DMS79 (cell line): Measurements from ENCODE around the gene CFAP97.
"Not testable (repeated sequence)": the region's sequence is repeated elsewhere in the genome, so short reads cannot be mapped to it uniquely, and the experiment has no call there.

Experiments
- DNase-seq: peaks from one replicate; lab custom pipeline; 2025; lab: John Stamatoyannopoulos, UW

CFAP97 gene

DNA sequence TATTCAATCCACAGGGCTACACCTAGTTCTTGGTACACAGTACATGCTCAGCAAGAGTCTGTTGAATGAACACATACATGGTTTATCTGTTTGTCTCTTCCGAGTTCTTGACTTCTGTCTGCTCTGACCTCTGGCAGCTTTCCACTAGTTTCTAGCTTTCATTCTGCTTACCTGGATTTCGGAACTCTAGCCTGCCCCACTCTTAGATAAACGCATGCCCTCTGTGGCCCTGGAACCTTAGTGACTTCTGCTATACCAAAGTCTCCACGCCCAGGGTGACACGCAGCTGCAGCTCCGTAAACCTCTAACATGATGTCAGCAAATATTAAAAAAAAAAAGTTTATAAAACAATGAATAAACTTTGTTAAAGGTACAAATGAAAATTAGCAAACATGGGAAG lies 62.0 kb downstream of the CFAP97 start:
- DNase-seq: no peak

DNA sequence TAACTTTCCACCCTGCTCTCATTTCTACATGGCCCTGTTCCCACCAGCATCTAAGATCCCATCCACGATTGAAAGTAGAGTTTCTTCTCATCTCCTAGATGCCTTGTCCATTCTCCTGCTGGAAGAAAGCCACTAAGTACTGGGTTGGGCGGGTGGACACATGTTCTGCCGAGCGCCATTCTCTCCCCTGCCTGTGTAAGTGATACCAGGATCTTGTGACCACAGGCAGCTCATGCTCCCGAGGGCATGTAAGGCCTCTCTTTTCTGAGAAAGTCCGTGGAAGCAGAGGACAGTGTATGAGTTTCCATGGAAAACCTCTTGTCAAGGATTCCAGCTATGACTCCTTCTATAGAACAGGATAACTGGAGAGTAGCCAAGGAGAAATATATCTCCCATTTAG lies 64.1 kb downstream of the CFAP97 start:
- no peak for DNase-seq

DNA sequence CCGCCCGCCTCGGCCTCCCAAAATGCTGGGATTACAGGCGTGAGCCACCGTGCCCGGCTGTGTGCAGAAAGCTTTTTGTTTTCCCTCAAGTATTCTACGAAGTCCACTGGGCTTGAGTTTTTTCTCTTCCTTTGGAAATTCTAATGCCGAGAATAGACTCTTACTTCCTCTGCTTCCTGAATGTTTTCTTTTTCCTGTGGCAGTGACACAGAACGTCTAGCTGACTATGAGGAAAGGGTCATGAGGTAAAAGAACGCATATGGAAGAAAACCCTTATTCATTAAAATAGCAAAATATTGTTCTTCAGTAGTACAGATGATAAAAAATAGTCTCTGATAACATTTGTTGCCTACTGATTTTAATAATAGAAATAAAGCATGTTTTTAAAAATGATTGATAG lies 65.6 kb downstream of the CFAP97 start:
- DNase-seq: no peak

DNA sequence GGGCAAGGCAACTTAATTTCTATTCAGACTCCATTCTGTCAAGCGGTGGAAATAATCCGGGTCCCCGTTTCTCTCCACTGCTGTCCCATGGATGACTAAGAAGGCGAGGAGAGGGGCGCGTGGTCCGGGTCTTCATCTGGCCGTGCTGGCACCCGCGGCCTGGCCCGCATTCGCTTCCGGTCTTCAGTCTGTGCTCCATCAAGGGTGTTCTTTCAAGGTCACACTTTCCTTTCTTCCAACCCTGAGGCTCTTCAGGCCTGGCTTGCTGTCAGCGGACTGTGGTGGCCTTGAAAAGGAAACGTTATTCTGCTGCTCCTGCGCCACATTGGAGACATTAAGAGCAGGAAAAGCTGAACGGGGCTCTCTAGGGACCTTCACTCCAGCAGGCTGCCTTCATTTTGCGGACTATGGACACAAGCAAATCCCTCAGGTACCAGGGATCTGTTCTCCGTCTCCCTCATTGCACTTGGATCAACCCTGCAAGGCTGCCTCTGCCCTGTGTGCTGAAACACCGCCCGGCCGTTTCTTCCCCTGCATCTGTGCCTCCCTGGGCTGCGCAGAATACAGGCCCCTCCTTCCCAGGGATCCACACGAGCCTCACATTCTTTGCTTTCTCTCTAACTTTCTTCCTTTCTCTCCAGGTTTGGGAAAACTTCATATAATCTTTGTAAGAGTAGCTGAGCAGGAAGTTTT lies 66.4 kb downstream of the CFAP97 start:
- no peak for DNase-seq

DNA sequence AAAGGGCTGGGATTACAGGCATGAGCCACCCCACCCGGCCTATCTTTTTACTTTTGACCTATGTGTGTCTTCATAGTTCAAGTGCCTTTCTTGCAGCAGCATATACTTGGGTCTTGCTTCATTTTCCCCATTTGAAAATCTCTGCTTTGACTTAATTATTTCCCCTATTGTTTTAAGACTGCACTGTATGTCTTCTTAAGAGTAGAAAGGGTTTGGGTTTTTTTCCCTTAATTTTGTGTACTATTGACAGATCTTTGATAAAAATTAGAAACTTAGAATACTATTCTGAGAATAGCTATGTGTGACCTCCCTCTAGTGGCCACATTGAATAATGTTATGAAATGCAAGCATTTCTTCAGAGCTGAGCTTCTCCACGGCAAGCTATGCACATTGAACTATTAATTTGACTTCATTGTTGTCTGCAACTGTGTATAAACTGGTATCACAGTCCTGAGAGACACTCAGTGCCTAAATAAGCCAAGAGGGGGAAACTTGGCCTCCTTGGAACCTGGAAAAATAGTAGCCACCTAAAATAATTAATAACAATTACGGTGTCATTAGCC lies 69.4 kb downstream of the CFAP97 start:
- DNase-seq: no peak

DNA sequence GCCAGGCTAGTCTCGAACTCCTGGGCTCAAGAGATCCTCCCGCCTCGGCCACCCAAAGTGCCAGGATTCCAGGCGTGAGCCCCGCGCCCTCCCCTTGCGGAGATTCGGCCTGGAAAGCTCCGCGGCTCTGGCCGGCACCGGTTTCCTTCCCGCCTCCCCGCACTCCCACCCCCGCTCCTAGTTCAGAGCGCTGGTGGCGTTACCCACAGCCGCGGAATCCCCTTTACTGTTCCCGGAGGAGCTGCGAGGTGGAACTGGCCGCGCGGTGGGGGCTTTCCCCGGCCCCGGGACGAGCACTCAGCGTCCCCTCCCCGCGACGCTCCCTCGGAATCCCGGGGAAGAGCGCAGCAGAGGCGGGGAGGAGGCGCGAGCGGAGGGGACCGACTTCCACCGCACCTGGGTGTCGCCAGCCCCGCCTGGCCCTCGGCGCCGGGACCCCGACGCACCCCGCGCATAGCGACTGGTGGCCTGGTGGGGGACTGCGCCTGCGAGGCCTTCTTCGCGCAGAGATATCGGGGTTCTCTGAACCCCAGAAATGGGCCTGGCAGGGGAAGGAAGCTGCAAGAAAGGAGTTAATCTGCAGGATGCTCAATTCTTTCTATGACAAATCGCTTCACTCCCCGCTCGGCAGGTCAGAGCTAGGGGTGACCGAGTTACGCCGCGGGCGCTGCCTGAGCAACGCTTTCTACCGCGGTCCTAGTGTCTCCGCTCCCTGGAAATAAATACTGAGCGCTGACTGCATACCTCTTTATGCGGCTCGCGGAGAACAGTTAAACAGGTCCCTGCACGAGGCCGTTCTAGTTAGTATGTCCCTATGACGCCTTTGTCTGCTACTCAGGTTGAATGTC lies 75.3 kb downstream of the CFAP97 start:
- DNase-seq: no peak

DNA sequence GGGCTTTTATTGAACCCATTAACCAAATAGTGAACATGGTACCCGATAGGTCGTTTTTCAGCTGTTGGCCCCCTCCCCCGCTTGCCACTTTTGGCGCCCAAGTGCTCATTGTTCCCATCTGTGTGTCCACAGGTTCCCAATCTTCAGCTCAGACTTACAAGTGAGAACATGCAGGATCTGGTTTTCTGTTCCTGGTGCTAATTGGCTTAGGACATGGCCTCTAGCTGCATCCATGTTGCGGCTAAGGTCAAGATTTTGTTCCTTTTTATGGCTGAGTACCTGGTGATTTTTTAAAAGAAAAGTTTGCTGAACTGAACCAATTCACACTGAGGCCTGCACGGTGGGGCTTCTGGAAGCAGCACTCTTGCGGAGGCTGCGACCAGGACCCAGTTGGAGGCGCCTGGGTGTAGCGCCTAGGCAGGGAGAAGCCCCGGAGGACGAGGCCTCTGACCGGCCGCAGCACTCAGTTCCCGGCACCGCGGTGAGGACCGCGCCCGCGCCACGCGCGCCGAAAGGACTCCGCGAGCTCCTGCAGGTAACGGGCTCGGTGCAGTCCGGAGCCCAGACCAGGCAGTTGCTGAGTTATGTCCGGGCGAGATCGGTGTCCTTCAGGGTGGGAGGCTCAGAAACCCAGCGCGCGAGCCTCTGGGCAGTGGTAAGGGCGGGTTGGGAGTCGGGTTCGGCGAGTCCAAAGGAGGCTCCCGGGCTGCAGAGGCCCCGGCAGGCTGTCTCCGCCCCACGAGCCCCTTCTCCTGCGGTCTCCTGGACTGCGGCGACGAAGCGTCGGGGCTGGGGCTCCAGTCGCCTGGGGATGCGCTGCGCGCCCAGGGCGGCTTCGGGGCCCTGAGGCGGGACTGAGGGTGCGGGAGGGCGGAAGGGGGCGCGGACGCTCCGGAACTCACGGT lies 76.5 kb downstream of the CFAP97 start:
- DNase-seq: no peak

DNA sequence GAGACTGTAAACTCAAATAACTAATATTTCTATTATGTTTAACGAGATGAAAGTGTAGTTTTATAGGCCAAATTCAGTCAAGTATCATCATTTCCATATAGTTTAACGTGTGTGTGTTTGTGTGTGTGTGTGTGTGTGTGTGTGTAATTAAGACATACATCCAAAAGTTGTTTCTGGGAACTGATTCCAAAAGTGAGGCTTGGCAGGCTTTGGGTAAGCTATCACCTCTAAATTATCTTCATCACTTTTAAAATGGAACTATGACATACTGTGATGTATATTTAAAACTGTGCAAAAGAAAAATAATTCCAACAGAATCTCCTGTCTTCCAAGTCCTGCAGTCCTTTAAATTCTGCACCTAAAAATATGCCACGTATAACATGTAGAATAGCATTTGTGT lies 79.8 kb downstream of the CFAP97 start:
- DNase-seq: no peak

DNA sequence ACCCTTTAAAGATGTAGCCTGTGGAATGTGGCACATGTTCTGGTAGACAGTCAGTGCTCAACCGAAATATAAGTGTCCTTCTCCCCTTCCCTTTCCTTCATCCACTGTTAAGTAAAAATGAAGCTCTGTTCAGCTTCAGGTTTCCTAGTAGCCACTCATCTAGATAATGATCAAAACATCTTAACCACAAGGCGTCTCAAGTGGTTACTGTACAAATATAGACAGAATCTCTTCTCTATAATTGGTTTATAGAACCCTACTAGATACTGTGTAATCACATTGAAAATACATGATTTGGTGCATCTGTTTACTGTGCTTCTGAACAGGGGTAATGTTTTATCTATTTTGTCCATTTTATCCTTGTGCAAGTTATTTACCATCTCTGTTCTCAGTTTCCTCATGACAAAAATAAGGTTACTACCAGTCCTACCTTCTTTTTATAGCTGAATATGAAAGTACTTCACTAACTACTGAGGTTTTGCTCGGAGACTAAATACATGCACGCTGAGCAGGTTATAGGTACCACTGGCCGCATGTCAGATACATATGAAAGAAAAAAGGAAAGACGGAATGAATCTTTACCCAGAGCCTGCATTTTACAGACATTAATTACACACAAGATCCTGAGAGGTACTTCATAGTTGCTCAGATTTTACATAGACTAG lies 81.0 kb downstream of the CFAP97 start:
- DNase-seq: no peak

DNA sequence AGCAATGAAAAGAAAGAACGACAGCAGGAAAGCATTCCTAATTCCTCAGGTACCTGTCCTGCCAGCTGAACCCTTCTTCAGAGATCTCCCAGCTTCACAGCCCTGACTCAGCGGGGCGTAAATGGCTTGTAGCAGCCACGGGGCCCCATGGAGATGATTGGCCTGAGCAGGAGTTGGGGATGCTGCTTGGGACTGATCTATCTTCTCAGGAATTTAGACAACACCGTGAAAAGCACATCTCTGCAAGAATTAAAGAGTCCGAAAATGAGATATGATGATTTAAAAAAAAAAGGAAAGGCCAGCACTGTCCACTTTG lies 83.2 kb downstream of the CFAP97 start:
- DNase-seq: no peak

DNA sequence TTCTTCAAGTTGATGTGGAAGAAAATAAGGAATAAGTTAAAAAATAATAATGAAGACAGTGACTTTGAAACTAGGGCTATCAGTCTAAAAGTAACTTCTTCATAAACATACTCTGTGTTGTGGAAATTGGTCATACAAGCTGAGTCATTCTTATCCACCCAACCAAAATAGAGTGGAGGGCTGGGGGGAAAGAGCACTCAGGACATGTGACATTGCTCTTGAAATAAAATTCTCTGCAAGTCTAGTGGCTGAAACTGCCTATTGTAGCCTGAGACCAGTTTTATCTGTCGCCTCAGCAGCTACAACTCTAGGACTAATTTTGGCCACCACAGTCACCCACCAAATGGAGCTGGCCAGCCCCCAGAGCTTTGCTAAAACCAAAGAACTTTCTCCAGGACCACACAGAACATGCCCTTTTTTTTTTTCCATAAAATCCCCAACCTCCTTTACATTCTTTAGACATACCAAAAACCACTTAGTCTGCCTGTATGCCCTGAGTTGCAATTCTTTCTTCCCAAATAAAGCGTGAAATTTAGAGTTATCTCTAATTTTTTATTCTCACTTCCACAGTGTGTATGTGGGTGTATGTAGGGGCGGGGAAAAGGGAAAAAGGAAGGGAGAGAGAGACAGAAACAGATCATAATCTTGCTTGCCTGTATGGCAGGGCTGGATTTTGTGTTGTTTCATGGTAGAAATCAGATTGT lies 83.7 kb downstream of the CFAP97 start:
- DNase-seq: no peak

DNA sequence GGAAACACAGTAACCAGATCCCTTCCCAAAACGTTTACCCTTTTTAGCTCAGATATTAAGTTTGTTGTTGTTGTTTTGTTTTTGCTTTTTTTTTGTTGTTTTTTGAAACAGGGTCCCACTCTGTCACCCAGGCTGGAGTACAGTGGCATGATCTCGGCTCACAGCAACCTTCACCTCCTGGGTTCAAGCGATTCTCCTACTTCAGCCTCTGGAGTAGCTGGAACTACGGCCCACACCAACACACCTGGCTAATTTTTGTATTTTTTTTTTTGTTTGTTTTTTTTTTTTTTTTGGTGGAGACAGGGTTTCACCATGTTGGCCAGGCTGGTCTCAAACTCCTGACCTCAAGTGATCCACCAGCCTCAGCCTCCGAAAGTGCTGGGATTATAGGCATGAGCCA lies 84.3 kb downstream of the CFAP97 start:
- not testable (repeated sequence) for DNase-seq

DNA sequence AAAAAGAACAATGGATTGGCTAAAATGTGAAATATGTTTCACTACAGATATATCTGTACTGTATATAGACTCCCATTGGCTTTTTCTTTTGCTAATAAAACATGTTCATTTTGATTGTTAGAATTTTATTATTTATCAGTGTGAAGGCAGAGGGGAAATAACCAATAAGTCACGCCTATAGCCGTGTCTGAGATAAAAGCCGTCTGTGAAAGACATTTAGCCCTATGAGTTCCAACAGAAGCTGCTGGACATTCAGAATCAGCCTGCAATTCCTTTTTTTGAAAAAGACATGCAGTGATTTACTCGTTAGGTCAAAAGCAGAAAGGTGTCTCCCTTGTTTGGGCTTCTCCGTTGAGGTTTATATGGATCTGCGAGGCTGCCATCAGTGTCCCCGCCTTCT lies 84.9 kb downstream of the CFAP97 start:
- DNase-seq: no peak

DNA sequence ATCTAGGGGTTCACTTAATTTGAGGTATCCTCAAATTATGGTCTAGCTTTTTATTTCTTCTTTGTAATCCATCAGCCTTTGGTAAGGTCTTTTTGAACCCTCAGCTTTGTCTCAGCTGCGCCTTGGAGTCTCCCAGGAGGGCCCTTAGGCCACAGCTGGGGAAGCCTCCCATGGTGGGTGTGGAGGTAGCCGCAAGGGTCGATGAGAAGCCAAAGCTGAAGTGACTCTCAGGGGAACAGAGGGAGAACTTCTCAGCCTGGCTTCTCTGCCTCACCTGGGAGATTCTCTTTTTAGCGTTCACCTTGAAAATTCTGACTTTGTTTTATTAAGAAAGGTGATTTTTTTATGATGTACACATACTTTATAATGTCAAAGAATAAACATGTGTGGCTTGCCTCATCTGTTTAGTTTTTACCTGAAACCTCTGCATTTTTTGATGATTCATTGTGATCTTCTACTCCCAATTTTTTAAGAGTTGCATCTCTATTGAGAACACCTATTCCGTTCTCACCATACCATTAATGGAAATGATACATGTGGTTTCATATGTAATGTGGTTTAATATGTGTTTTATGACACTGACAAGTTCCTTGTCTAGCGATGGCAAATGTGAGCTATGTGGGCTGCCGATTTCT lies 86.4 kb downstream of the CFAP97 start:
- no peak for DNase-seq

DNA sequence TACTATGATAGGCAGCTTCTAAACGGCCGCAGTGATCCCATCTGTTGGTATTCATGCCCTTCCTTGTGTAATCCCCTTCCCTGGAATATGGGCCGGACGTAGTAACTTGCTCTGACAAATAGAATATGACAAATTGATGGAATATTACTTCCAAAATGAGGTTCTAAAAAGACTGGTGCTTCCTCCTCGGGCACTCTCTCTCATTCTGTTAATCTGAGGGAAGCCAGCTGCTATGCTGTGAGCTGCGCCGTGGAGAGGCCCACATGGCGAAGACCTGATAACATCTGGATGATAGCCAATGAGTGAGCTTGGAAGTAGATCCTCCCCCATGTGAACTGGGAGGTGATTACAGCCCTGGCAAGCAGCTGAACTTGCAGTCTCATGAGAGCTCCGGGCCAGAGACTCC lies 88.0 kb downstream of the CFAP97 start:
- no peak for DNase-seq

DNA sequence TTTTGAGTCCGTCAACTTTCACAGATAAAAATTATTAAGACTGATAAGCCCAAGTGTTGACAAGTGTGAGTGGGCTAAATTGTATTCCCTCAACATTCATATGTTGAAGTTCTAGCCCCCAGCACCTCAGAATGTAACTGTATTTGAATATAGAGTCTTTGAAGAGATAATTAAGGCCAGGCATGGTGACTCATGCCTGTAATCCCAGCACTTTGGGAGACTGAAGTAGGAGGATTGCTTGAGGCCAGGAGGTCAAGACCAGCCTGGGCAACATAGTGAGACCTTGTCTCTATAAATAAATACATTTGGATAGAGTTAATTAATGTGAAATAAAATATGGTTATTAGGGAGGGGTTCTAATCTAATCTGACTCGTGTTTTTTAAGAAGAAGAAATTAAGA lies 90.5 kb downstream of the CFAP97 start:
- DNase-seq: no peak

DNA sequence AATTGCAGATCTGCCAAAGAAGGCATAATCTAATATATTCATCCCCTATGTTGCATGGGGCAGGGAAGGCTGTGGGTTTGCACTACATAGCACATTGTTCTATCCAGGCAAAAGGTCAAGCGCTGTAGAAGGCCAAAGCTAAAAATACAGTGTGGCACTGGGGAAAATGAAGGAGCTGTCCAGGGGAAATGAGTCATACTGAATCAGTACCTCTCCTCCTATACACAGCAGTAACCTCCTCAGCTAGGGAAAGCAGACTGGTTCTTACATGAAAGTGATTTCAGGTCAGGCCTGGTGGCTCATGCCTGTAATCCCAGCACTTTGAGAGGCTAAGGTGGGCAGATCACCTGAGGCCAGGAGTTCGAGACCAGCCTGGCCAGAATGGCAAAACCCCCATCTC lies 91.7 kb downstream of the CFAP97 start:
- DNase-seq: no peak

DNA sequence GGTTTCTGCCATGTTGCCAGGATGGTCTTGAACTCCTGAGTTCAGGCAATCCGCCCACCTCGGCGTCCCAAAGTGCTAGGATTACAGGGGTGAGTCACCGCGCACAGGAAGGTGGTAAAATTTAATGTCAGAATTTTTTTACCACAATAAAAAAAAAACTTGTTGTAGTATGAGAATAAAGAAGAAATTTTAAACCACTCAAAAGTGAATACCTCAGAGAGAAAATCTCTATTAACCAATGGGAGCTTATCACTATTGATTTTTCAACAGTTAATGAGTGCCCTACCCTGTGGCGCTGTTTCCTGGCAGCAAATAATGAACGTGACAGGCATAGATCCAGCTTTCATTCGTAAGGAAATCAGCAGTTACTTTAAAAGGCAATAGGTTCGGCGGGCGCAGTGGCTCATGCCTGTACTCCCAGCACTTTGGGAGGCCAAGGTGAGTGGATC lies 93.4 kb downstream of the CFAP97 start:
- no peak for DNase-seq

DNA sequence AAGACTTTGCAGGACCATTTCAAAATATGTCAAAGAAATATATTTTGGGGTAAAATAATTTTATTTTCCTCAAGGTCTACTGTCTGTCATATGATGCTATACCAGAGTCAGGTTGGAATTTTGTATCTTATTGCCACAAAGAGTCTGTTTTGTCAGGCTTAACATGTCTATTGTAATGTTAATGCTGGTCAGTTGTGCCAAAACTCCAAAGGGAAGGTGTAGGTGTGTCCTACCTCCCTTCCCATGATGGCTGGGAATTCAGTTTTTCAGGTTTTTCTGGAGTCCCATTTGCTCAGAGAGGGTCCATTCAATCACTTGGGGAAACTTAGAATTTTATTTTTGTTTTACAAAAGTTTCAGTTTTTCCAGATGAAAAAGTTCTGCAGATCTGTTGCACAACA lies 94.1 kb downstream of the CFAP97 start:
- no peak for DNase-seq
